Sigmoid colon (tissue), 7 donors: ENCODE measurements around the gene THRA. TPM values are rescaled to one million over a fixed set of nuclear protein-coding genes. Genes with fewer than 3 reads are reported as not detected.
A peak's percentile ranks its signal among the peaks of the same experiment; 100 is the strongest.

ENCODE experiments used
- DNase-seq: peaks from one replicate; pipeline ENCODE4 v3.0.0-alpha.2; 2019
- H3K27ac ChIP-seq, 4 donors: fragments of 200-600 bp; sonication (generic); one replicate each; pipeline ENCODE4 v1.5.1; 2016 to 2019; ENCODE audit warnings: mild to moderate bottlenecking in 1 of 4
- H3K27me3 ChIP-seq, 3 donors: fragments of 200-600 bp; sonication (generic); one replicate each; pipeline ENCODE4 v1.5.1; 2019; ENCODE audit warnings: mild to moderate bottlenecking in 1 of 3
- H3K36me3 ChIP-seq, 4 donors: fragments of 200-600 bp; sonication (generic); one replicate each; pipeline ENCODE4 v1.5.1; 2016 to 2019
- H3K4me1 ChIP-seq, 4 donors: fragments of 200-600 bp; sonication (generic); one replicate each; pipeline ENCODE4 v1.5.1; 2017 to 2019
- H3K4me3 ChIP-seq, 4 donors: fragments of 200-600 bp; sonication (generic); one replicate each; pipeline ENCODE4 v1.5.1; 2017 to 2019; ENCODE audit warnings: mild to moderate bottlenecking in 2 of 4, moderate library complexity in 1 of 4
- H3K9me3 ChIP-seq, 4 donors: fragments of 200-600 bp in 3 of 4; sonication (generic) in 3 of 4; one replicate each; pipeline versions ENCODE4 v1.5.1 to v1.6.1; 2013 to 2019
- CTCF ChIP-seq, 4 experiments: fragments of 450-650 bp in 3 of 4; fragments of 200-600 bp in 1 of 4; IDR thresholded peaks; one replicate each; pipeline ENCODE4 v1.5.1; 2016 to 2019; ENCODE audit warnings: antibody characterized with exemption in 4 of 4, mild to moderate bottlenecking in 3 of 4, moderate library complexity in 2 of 4
- EP300 ChIP-seq, 4 donors: sonication (generic); formaldehyde crosslinking; IDR thresholded peaks; one replicate each; pipeline ENCODE4 v1.6.1; 2017; ENCODE audit warnings: antibody characterized with exemption in 4 of 4
- POLR2A ChIP-seq, 2 donors: fragments of 450-650 bp; IDR thresholded peaks; one replicate each; pipeline ENCODE4 v1.6.1; 2016; ENCODE audit warnings: antibody characterized with exemption in 2 of 2, mild to moderate bottlenecking in 2 of 2, moderate library complexity in 2 of 2
- POLR2AphosphoS5 ChIP-seq, 4 donors: sonication (generic); formaldehyde crosslinking; IDR thresholded peaks; one replicate each; pipeline ENCODE4 v1.6.1; 2017; ENCODE audit warnings: antibody characterized with exemption in 4 of 4
- WGBS, 2 donors: extraction: QIAGEN DNeasy Blood & Tissue Kit; methylation state at CpG; one replicate each; pipeline ENCODE4 v1.1.7; 2013; 5-methylcytosine and 5-hydroxymethylcytosine counted together
- intact Hi-C: fragments of 100-400 bp; cut with DNase I; formaldehyde crosslinking; loops from one replicate; pipeline ENCODE4 v1.15.1; 2023
- polyA plus RNA-seq, 3 donors: library from polyadenylated mRNA; stranded (reverse); fragments of 200-250 nt; gene quantifications; one replicate each; pipeline ENCODE4 v1.2.3, GENCODE V29; 2013
- total RNA-seq, 4 donors: library from RNA; depleted of rRNA; stranded (reverse); fragments of >200 nt; gene quantifications; one replicate each; pipeline ENCODE4 v1.1.0, GENCODE V29; 2016
- donor health status: healthy with polysubstance abuse.
- donor health status: Bipolar disorder and iron deficiency.
- donor health status: healthy.

The THRA gene
- total and polyA plus RNA-seq, 7 donors: 25.4 to 86.1 (median 78.8) TPM

GRCh38 chr17:40073454-40074174, 10.8 kb downstream of the THRA start:
- no peak overlapping the region for H3K4me3 ChIP-seq
- H3K9me3 ChIP-seq: no peaks in the 10 kb centered on the region
- TF ChIP-seq POLR2A (IDR thresholded peaks at IDR 0.05): no peak
- TF ChIP-seq CTCF (IDR thresholded peaks at IDR 0.05): no peak
- TF ChIP-seq POLR2AphosphoS5 (IDR thresholded peaks at IDR 0.05): no peak
- TF ChIP-seq EP300 (IDR thresholded peaks at IDR 0.05): no peak
- peak overlapping the region; percentile 96 to 99 (median 98) for H3K27ac ChIP-seq
- intact Hi-C loops: no loop called here
- peaks cover 7 to 28% (median 14%) of the 10 kb centered on the region in 4 donors for H3K36me3 ChIP-seq
- no peaks in the 10 kb centered on the region for H3K27me3 ChIP-seq
- 74 to 82% methylated on average over 7 of the region's 7 CpGs for WGBS, 2 donors
- DNase-seq: no peak
- H3K4me1 ChIP-seq: peaks cover 0 to 91% (median 88%) of the 10 kb centered on the region in 4 donors

GRCh38 chr17:40074175-40074512, 11.4 kb downstream of the THRA start:
- no peak for DNase-seq
- Histone ChIP-seq H3K9me3 (no peaks in the 10 kb centered on the region), H3K27ac (peak overlapping the region; percentile 96 to 99 (median 98)), H3K27me3 (no peaks in the 10 kb centered on the region), H3K36me3 (peaks cover 7 to 33% (median 19%) of the 10 kb centered on the region in 4 donors), H3K4me1 (peaks cover 0 to 88% (median 84%) of the 10 kb centered on the region in 4 donors), H3K4me3 (no peak overlapping the region)
- 32 to 68% methylated on average over 8 of the region's 8 CpGs for WGBS, 2 donors
- no peak for TF ChIP-seq POLR2AphosphoS5 (IDR thresholded peaks at IDR 0.05)
- TF ChIP-seq EP300 (IDR thresholded peaks at IDR 0.05): no peak
- TF ChIP-seq CTCF (IDR thresholded peaks at IDR 0.05): no peak
- TF ChIP-seq POLR2A (IDR thresholded peaks at IDR 0.05): no peak
- intact Hi-C loops: no loop called here

GRCh38 chr17:40074871-40075200, 12.1 kb downstream of the THRA start:
- H3K4me1 ChIP-seq: peaks cover 0 to 81% (median 78%) of the 10 kb centered on the region in 4 donors
- WGBS, 2 donors: 24 to 54% methylated on average over 6 of the region's 6 CpGs
- no peaks in the 10 kb centered on the region for H3K9me3 ChIP-seq
- intact Hi-C loops: loop anchor here (1.0 to 5.0 kb wide), 2 partner anchors 12 to 38 kb away; no protein-coding TSS in a partner anchor
- no peaks in the 10 kb centered on the region for H3K27me3 ChIP-seq
- peaks cover 12 to 40% (median 23%) of the 10 kb centered on the region in 4 donors for H3K36me3 ChIP-seq
- no peak for TF ChIP-seq POLR2A (IDR thresholded peaks at IDR 0.05)
- TF ChIP-seq CTCF (IDR thresholded peaks at IDR 0.05): no peak
- no peak for TF ChIP-seq POLR2AphosphoS5 (IDR thresholded peaks at IDR 0.05)
- TF ChIP-seq EP300 (IDR thresholded peaks at IDR 0.05): no peak
- H3K27ac ChIP-seq: peak overlapping the region; percentile 96 to 99 (median 98)
- DNase-seq: no peak
- H3K4me3 ChIP-seq: no peak overlapping the region

- peak; percentile 95 for DNase-seq
- no peaks in the 10 kb centered on the region for H3K9me3 ChIP-seq
- no peaks in the 10 kb centered on the region for H3K27me3 ChIP-seq
- intact Hi-C loops: loop anchor here (1.0 to 5.0 kb wide), 2 partner anchors 12 to 38 kb away; no protein-coding TSS in a partner anchor
- peaks cover 13 to 45% (median 25%) of the 10 kb centered on the region in 4 donors for H3K36me3 ChIP-seq
- H3K4me1 ChIP-seq: peaks cover 0 to 76% (median 72%) of the 10 kb centered on the region in 4 donors
- peak in 3 of 4 donors; percentile 11 to 73 (median 55) for TF ChIP-seq POLR2AphosphoS5 (IDR thresholded peaks at IDR 0.05)
- TF ChIP-seq EP300 (IDR thresholded peaks at IDR 0.05): peak in 2 of 4 donors; percentile 27 to 83
- no peak for TF ChIP-seq POLR2A (IDR thresholded peaks at IDR 0.05)
- TF ChIP-seq CTCF (IDR thresholded peaks at IDR 0.05): peak; percentile 95 to 99 (median 98)
- H3K27ac ChIP-seq: peak overlapping the region; percentile 96 to 99 (median 98)
- WGBS, 2 donors: 3 to 9% methylated on average over 11 of the region's 11 CpGs
- peak overlapping the region in 2 of 4 donors; percentile 27 to 28 for H3K4me3 ChIP-seq
Measured at GRCh38 chr17:40075201-40075941, 12.6 kb downstream of the THRA start.
